SK-N-SH treated with all-trans-retinoic acid at 6 μM for 48 hours (cell line): ENCODE results near the gene C9orf43.

Experiments
- ARNTL ChIP-seq: fragments of 450-650 bp; formaldehyde crosslinking; IDR thresholded peaks from 2 replicates; pipeline ENCODE4 v1.5.0; 2020; ENCODE audit warnings: low read depth, mild to moderate bottlenecking, moderate library complexity, borderline replicate concordance
- OSR1 ChIP-seq: fragments of 250-450 bp; sonication (Bioruptor Pico); IDR thresholded peaks from 2 replicates; pipeline ENCODE4 v1.8.0; 2022; ENCODE audit warnings: moderate library complexity, mild to moderate bottlenecking, inconsistent platforms
- PPARA ChIP-seq: fragments of 250-450 bp; sonication (Bioruptor Pico); IDR thresholded peaks from 2 replicates; pipeline ENCODE4 v1.5.0; 2020; ENCODE audit warnings: mild to moderate bottlenecking, borderline replicate concordance
- TOX ChIP-seq: fragments of 250-450 bp; sonication (Bioruptor Pico); IDR thresholded peaks from 2 replicates; pipeline ENCODE4 v1.8.0; 2021; ENCODE audit warnings: mild to moderate bottlenecking, moderate library complexity, borderline replicate concordance
- ZNF70 ChIP-seq: fragments of 450-650 bp; formaldehyde crosslinking; IDR thresholded peaks from 2 replicates; pipeline ENCODE4 v1.5.0; 2020; ENCODE audit warnings: mild to moderate bottlenecking, moderate library complexity
- TF ChIP-seq, protein P1 (sequence below): fragments of 250-450 bp; sonication (Bioruptor Pico); IDR thresholded peaks from 2 replicates; pipeline ENCODE4 v1.5.1; 2020; ENCODE audit warnings: low read depth, mild to moderate bottlenecking, moderate library complexity
- TF ChIP-seq, protein P2 (sequence below): fragments of 250-450 bp; sonication (Bioruptor Pico); IDR thresholded peaks from 2 replicates; pipeline ENCODE4 v1.8.0; 2020; ENCODE audit warnings: mild to moderate bottlenecking, moderate library complexity, borderline replicate concordance

DNA sequence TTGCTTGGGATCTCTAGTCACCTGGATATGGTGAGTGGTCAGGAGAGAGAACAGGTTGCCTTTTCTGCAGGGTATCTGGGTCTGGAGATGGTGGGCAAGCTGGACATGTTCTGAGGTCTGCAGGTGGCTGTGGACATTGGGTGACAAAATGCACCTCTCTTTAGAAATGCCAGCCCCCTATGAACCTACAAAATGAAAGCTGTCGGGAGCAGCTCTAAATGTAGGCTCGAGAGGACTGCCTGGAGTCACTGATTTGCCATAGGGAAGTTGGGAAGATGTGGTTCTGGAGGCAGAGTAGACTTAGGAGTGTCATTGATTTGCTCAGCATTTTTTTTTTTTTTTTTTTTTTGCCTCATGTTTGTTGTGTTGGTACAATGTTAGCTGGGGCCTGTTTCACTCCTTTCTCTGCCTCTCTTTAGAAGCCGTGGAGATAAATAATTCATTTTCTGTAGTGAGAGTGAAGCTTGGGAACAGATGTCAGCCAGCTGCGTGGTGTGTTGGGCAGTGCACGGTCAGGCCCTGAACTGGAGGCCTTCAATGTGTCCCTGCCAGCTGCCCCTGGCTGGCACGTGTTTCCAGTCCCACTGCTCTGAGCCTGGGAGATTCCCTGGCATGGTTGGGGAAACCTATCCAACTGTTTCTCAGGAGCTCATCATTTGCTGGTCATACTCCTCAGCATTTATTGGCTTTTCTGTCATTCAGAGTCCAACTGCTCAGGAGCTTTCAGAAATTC, 58.3 kb downstream of the C9orf43 start:
- TF ChIP-seq TOX (CRISPR knock-in tag) (no peak), OSR1 (no peak), ARNTL (CRISPR knock-in tag) (no peak), PPARA (CRISPR knock-in tag) (no peak), ZNF70 (CRISPR knock-in tag) (no peak)
- TF ChIP-seq, protein P1, sequence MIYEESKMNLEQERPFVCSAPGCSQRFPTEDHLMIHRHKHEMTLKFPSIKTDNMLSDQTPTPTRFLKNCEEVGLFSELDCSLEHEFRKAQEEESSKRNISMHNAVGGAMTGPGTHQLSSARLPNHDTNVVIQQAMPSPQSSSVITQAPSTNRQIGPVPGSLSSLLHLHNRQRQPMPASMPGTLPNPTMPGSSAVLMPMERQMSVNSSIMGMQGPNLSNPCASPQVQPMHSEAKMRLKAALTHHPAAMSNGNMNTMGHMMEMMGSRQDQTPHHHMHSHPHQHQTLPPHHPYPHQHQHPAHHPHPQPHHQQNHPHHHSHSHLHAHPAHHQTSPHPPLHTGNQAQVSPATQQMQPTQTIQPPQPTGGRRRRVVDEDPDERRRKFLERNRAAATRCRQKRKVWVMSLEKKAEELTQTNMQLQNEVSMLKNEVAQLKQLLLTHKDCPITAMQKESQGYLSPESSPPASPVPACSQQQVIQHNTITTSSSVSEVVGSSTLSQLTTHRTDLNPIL (CRISPR knock-in tag) = no peak
- TF ChIP-seq, protein P2, sequence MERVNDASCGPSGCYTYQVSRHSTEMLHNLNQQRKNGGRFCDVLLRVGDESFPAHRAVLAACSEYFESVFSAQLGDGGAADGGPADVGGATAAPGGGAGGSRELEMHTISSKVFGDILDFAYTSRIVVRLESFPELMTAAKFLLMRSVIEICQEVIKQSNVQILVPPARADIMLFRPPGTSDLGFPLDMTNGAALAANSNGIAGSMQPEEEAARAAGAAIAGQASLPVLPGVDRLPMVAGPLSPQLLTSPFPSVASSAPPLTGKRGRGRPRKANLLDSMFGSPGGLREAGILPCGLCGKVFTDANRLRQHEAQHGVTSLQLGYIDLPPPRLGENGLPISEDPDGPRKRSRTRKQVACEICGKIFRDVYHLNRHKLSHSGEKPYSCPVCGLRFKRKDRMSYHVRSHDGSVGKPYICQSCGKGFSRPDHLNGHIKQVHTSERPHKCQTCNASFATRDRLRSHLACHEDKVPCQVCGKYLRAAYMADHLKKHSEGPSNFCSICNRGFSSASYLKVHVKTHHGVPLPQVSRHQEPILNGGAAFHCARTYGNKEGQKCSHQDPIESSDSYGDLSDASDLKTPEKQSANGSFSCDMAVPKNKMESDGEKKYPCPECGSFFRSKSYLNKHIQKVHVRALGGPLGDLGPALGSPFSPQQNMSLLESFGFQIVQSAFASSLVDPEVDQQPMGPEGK (CRISPR knock-in tag) = no peak
